Stimulated activated CD4-positive, alpha-beta T cell treated with anti-CD3 and anti-CD28 coated beads, Interleukin-15, amount 100 ng/mL, for 1 hour (primary cell): ENCODE results near the gene CES2.

Experiments
- DNase-seq, 2 donors: peaks; one replicate each; pipeline ENCODE4 v3.0.0-alpha.2; 2020; ENCODE audit warnings: low read depth in 1 of 2, low spot score in 1 of 2

The CES2 gene

DNA sequence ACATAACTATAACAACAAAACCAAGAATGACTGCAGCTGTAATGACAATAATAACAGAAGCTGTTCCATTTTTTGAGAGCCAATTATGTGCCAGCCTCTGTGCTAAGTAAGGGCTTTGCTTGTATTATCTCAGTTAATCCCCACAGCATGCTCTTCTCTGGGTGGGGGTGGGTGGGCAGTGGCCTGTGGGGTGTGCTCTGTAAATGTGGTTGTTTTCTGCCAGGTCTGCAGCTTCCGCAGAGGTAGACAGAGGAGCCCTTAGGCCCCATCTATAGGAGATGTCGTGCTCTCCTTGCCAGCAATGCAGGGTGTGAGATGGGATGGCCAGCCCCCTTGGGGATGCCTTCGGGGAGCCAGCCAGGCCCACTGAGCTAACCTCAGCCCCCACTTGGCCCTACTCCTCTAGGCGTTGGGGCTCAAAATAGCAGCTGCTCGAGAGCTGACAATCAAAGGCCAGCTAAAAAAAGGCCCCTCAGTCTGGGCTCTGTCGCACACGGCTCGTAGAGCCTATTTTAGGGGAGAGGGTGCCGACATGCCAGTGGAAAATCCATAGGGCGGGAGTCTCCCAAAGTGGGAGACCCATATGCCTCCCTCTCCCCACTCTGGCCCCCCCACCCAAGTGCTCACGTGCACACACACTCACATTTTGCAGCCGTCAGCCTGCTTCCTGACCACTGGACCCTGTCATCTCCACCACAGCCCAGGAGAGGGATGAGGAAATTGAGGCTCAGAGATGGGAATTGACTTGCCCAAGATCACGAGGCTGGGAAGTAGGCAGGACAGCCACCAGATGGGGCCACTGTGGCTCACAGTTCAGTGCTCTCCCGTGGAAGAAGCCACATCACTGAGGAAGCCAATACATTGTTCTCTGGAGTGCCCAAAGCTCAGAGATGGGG, 32.4 kb upstream of the CES2 start:
- DNase-seq, result no peak

DNA sequence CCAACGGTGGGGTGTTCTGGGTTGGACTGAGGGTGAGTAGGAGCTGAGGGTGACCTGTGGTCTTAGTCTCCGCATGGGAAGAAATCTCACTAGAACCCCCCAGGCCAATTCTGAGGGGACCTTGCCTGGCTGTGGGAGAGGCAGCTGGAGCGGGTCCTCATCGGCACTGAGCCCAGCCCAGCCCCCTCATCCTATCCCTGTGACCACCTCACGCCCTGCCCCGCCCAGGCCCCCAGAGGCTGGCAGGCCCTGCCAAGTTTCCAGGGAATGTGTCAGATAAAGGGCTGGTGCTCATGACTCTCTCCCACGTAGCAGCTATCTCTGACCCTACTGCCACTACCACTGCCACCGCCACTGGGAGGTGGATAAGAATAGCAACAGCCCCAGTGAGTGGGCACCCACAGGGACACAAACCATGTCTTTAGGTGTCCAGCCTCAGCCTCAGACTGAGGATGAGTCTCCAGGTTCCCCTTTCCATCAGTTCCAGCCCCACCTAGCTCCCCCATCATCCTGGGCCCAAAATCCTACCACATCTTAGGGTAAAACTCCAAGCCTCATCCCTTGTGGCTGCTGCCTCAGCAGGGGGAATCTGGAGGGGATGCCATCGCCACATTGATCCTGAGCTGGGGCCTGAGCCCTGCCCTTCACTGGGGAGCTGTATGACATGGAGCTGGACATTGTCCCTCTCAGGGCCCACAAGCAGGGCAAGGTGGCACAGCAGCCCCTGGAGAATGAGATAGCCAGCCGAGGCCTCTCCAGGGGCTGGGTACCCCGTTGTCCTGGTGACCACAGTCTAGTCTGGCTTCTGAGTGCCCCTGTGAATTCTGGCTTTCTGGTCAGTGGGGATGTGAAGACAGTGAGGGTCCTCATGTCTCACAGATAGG, 31.5 kb upstream of the CES2 start:
- DNase-seq, result no peak

DNA sequence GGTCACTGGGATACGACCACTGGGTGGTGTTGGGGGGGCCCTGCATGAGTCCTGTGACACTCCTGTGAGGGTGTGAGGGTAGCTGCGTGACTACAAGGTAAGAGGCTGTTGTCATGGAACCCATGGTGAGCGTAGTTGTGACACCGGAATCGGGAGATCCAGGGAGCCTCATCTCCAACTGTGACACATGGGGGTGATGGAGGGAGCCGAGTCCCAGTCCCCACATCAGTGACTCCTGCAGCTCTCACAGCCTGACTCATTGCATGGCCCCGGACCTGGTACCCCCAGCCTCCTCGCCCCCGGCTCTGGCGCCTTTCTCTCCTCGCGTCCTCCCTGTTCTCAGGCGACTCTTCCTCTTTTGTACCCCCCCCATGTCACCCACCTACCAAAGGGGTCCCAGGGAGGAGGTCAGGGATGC, 30.9 kb upstream of the CES2 start:
- DNase-seq, result no peak

DNA sequence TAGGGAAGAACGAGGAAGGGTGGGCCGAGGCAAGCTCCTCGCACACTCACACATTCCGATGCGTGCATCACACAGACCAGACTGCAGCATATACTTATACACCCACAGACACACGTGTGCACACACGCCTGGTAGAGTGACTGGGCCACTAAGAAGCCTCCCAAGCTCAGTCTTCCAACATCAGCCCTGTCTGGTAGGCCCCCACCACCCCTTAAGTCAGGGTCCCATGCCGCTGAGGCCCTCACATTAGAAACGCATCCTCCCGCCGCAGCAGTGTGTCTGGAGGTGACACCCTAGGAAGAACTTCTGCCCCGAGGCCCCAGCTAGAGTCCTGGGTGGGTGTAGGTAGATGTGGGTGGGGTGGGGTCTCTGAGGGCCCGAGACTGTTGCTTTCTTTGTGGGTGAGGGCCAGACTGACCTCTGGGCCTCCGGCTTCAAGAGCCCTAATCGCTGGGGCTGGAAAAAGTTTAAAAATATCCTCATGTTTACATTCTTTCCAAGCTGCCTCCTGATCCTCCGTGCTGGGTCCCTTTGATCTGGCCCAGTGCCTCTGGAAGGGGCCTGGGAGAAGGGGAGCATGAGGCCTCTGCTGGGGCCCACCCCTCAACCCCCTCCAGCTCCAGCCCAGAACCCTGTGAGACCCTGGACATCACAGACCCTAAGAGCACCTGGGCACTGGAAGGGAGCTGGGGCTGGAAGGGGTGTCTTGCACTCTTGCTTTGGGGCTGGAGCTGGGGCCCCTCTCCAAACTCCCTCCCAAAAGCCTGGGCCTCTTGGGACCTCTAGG, 30.3 kb upstream of the CES2 start:
- no peak for DNase-seq

DNA sequence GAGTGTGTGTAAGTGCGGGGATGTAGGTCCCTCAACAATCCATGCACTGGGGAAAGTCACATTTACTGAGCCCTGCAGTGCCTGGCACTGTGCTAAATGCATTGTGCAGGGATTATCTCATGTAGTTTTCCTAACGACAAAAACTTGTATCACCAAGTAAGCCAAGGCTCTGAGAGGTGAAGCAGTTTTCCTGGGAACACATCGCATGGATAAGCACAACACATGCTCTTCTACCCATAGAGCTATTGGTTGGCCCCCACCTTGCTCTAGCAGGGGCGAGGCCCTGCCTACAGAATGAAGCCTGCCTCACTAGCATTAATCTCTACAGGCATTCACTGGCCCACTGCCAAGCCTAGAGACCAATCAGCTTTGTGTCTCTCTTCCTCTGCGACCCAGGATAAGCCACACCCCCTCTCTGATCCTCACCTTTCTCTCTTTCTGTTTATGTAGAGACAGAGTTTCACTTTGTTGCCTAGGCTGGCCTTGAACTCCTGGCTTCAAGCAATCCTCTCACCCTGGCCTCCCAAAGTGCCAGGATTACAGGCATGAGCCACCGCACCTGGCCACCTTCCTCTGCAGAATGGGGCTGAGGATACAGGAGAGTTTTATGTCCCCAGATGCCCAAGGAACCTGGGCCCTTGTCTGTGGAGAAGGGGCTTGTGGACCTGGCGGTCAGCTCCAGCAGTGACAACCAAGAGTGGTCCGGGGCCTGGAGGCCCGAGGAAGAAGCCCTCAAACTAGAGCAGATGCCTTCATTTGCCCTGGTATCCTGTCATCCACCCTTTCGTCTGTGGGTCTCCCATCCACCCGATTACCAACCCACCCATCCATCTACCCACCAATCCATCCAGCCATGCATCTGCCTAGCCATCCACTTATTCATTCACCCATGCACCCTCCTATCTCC, 29.4 kb upstream of the CES2 start:
- no peak for DNase-seq

DNA sequence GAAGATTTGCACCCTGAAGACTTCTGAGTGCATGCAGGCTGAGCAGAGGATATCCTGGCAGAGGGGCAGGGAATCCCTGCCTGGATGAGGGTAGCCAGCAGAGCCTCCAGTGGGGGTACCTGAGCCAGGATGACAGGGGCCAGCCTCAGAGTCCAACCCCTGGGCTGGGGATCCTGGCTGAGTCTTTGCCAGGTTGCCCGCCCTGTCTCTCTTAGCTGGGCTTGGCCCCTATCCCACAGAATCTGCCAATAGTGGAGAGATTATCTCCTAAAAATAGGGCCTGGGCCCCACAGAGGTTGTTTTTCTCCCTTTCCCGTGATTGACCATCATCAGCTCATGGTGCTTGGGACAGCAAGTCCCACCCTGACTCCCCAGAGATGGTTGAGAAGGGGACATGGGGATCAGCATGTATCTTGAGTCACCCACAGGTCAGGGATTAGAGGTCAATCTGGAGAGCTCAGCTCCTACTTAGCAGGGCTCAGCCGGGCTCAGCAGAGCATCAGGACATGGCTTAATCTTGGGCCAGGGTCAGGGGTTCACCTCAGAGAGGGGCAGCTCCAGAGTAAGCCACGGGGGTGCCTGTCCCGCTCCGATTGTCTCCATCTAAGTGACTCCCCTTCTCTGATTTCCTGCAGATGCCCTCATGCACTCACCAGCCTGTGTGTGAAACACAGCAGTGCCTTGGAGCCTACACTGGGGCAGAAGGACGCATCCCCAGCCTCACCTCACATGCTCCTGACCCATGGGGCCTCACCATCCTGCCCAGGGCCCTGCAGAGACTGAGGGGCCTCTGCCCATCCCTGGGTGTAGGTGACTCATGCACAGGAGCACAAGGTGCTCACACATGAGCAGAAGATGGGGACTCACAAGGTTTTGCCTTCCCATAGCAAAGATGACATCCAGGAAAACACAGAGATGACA, 28.1 kb upstream of the CES2 start:
- DNase-seq, result no peak

DNA sequence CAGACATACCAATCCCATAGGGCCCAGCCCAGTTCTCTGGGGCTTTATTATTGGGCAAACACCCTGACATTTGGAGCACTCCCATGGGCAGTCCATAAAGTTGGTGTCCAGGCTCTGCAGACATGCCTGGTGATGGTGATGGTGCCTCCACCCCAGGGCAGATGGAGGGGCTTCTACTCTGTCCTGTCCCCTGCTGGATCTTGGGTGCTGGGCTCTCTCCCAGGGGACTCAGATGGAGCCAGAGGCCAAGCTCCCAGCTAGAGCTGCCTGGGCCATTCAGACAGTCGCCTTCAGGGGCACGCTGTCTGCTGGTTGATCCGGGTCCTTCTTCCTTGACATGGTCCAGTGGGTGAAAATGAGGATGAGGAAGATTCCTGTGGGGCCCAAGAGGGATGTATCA, 27.2 kb upstream of the CES2 start:
- DNase-seq, result no peak

DNA sequence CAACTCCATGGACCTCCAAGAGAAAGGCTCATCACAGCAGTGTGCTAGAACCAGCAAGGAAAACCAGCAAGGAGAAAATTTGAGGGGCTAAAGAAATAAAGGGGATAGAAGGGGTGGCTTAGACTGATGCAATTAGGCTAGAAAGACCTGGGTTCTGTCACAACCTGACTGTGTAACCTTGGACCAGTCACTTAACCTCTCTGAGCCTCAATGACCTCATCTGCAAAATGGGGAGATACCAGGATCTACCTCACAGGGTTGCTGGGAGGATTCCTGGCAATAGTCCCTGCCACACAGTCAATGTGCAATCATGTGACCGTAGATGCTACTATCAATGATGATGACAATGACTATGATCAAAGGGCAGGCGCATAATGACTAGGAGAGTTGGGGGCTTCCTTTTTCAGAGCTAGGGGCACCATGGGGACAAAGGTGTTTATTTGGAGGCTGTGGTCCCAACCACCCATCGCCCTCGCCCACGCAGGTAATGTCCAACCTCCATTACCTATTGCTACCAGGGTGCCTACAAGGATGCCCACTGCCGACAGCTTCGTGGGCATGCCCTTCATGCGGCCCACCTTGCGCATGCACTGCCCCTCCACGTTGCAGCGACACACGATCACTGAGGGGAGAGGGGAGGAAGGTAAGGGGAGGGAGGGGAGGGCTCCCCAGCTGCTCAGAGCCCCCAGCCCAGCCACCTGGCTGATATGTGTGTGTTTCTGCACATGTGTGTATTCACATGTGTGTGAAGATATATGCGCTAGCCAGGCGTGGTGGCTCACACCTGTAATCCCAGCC, 26.4 kb upstream of the CES2 start:
- no peak for DNase-seq

DNA sequence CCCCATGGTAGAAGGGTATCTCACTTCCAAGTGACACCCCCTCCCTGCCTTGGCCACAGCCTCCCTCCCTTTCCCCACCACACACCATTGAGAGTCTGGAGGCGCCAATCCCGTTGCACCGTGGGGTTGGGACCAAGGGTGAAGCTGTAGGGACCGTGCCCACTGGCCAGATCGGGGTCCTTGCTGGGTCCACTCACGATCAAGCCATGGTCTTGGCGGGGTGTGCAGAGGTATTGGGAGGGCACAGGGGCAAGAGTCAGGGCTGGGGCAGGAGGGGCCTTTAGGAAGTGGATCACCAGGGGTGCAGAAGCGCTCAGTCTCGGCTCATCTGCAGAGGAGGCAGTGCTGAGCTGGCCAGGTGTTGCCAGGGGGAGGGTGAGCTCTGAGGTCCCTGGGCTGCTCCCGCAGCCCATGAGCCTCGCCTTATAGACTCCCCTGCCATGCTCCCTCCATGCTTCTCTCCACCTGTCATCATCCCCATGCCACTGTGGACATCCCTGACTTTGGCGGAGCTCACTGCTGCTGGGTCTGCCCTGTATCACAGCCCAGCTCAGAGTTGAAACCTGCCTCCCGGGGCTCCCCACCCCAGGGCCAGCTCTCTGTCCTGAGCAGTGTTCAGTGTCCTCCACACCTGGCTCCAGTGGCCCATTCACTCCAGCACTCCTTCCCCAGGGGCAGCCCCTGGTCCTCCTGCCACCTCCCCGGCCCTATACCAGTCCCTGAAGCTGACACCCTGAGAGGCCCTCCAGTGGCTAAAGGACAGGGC, 25.0 kb upstream of the CES2 start:
- DNase-seq, result no peak

DNA sequence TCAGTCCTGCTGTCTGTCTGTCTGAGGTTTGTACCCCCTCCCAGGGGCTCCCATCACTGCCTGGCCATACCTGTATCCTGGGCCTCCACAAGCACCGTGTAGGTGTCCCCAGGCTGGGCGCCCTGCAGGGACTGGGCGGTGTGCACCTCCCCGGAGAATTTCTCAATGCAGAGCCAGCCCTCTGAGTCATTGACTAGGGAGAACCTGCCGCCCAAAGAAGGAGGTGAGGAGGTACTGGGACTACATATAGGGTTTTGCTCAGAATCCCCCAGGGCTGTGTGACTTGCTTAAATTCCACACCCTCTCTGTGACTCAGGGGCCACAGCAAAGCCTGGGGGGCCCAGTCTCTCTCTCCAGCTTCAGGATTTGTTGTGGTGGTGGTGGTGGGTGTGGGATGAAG, 24.2 kb upstream of the CES2 start:
- DNase-seq, result no peak

DNA sequence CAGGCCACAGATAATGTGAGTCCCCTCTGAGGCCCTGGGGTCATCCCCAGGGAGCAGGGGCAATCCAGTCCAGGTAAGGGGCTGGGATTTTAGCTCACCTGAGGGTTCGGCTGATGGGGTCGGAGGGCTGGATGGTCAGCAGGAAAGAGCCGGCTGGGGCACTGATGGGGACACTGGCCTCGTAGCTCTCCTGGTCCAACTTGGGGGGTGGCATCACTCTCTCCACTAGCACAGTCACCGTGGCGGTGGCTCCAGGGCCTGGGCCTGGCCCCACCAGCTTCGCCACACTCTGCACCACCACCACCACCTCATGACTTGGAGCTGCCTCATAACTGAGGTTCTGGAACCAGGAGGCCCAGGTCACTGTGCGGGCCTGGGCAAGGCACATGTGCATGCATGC, 23.5 kb upstream of the CES2 start:
- DNase-seq, result no peak

DNA sequence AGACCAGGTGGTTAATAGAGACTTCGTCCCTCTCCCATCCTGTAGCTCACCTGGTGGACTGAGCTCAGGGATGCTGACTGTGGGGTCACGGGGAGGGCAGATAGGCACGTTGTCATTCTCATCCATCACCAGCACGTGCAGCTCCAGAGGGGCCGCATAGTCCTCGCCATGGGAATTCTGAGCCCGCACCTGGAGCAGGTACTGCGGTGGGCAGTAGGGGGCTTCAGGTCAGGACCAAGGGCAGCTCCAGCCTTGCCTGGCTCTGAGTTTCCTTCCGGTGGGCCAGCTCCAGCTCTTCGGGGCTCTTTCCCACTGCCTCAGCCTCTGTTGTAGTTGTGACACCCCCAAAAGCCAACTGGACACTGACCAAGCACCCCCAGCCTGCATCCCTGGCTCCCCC, 22.2 kb upstream of the CES2 start:
- DNase-seq, result no peak

DNA sequence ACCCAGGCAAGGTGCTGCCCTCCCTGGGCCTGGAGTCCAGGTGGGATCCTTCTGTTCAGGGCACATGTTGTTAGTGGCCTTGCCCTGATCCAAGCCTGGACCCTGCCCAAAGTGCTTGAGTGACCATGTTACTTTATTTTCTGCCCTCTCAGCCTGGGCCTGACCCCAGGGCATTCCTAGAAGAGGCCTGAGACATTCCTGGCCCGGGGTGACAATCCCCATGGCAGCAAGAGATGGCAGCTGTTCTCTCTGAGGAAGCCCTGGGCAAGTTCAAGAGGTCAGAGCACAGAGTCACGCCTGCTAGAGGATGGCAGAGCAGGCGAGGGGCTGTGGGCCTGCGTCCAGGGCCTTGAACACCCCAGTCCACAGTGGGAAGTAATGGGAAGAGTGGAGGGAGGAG, 21.6 kb upstream of the CES2 start:
- DNase-seq, result no peak

DNA sequence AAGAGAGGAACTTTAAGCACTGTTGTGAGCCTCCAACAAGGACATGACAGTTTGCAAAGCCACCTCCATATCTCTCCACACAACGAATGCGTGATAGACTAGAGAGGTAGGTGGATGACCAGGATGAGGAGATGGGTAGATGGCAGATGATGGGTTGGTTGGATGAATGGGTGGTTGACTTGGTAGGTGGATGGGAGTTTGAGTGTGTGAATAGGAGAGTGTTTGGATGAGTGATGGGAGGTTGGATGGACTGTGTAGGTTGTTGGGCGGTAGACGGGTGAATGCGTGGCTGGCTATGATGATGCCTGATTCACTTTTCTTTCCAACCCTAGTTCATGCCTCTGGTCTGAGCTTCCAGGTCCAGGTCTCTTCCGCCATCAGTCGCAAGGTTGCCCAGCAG, 20.8 kb upstream of the CES2 start:
- DNase-seq, result no peak

DNA sequence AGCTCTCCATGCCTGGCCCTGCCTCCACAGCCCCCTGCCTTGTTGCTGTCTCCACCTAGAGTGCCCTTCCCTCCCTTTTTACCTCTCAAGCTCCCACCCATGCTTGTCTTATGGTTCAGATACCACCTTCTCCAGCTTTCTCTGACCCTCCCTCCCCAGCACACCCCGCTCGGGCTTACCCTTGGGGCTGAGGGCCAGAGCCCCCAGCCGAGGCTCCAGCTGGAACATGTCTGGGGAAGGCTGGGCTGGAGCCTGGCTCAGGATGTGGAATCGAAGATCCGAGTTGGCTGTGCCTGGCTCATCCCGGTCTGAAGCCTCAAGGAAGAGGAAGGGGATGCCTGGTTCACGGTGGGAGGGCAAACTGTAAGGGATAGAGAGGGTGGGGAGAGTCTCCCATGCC, 20.3 kb upstream of the CES2 start:
- DNase-seq, result no peak

DNA sequence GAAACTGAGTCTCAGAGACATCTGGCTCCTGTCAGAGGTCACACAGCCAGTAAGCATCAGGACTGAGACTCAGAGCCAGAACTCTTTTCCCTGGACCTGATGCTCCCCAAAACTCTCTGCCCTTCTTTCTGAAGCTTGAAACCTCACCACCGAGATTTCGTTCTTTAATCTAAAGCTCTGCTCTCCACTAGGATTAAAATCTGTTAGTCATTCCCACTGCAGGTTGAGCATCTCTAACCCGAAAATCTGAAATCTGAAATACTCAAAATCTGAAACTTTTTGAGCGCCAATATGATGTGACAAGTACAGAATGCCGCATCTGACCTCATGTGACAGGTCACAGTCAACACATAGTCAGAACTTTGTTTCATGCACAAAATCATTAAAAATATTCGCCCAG, 18.8 kb upstream of the CES2 start:
- DNase-seq, result no peak

DNA sequence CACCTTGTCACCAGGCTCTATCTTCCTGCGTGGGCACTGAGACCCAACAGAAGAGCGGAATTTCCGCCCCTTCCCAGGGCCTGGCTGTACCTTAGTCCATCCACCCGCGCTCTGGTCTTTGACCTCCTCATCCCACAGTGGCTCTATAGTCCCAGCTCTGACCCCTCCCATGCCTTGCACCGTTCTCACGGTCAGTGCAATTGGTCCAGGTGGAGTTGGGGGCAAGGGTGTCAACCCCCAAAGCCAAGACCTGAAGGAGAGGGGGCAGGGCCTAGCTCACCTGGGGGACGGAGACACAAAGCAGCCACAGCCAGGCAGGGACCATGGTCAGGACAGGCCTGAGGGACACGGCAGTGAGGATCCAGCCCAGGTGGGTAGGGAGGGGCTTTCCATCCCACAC, 17.6 kb upstream of the CES2 start:
- no peak for DNase-seq

DNA sequence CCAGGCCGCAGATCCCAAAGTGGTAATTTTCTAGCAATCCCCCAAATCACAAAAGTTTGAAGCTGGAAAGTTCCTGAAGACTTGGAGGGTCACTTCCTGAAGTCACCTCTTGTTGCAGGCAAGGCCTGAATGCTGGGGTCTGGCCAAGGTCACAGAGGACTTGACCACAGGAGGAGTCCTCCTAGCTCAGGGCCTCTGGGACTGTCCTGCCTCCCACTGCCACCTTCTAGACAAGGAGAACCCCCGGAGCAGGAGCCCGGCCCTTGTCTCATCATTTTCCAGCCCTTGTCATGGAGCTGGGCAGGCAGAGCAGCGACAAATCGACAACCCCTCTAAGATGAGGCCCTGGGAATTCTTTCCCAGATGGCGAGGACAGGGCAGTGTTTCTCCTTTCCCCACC, 17.0 kb upstream of the CES2 start:
- DNase-seq, result no peak
